ENCODE results near the gene KHK.

DNA sequence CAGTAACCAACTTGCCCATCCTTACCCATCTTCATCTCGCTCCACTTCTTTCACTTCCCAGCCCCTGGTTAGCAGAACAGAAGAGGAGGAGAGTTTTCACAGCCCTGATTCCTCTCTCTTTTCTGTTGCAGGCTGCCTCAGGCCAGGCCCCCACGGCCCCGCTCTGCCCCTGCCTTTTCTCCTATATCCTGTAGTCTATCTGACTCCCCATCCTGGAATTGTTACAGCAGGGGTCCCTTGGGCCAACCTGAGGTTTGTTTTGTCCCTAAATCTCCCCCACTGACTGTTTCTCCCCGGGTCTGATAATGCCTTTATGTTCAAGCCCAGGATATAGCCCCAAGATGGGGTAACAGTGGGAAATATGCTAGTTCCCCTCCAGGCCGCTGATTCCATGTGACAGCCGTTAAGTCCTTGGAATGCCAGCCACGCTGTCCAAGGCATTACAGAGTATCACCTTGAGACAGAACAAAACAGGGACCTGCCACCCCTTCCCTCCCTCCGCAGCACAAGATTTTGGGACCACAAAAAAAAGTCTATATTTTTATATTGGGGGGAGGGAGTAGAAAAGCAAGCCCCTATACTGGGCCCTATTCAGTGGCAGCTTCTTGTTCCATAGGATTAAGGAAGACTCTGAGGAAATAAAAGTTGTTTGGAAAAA lies 16.5 kb upstream of the KHK start:
- TF ChIP-seq, protein P1, sequence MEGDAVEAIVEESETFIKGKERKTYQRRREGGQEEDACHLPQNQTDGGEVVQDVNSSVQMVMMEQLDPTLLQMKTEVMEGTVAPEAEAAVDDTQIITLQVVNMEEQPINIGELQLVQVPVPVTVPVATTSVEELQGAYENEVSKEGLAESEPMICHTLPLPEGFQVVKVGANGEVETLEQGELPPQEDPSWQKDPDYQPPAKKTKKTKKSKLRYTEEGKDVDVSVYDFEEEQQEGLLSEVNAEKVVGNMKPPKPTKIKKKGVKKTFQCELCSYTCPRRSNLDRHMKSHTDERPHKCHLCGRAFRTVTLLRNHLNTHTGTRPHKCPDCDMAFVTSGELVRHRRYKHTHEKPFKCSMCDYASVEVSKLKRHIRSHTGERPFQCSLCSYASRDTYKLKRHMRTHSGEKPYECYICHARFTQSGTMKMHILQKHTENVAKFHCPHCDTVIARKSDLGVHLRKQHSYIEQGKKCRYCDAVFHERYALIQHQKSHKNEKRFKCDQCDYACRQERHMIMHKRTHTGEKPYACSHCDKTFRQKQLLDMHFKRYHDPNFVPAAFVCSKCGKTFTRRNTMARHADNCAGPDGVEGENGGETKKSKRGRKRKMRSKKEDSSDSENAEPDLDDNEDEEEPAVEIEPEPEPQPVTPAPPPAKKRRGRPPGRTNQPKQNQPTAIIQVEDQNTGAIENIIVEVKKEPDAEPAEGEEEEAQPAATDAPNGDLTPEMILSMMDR (IDR thresholded peaks at IDR 0.05) = no peak
- TF ChIP-seq POLR2AphosphoS2 (conservative IDR thresholded peaks at IDR 0.05; ENCODE audit: low read length) (no peak), POLR2A (IDR thresholded peaks at IDR 0.05; ENCODE audit: low read length) (no peak), RFX5 (IDR thresholded peaks at IDR 0.05) (no peak), KDM1A (IDR thresholded peaks at IDR 0.05; ENCODE audit: low read depth) (no peak), BHLHE40 (IDR thresholded peaks at IDR 0.05; ENCODE audit: low read depth, low read length) (no peak), CHD2 (IDR thresholded peaks at IDR 0.05; ENCODE audit: low read length, partially characterized antibody) (no peak), SMC3 (IDR thresholded peaks at IDR 0.05) (no peak)
- TF ChIP-seq, protein P2, sequence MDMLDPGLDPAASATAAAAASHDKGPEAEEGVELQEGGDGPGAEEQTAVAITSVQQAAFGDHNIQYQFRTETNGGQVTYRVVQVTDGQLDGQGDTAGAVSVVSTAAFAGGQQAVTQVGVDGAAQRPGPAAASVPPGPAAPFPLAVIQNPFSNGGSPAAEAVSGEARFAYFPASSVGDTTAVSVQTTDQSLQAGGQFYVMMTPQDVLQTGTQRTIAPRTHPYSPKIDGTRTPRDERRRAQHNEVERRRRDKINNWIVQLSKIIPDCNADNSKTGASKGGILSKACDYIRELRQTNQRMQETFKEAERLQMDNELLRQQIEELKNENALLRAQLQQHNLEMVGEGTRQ (IDR thresholded peaks at IDR 0.05) = no peak
- TF ChIP-seq, protein P3, sequence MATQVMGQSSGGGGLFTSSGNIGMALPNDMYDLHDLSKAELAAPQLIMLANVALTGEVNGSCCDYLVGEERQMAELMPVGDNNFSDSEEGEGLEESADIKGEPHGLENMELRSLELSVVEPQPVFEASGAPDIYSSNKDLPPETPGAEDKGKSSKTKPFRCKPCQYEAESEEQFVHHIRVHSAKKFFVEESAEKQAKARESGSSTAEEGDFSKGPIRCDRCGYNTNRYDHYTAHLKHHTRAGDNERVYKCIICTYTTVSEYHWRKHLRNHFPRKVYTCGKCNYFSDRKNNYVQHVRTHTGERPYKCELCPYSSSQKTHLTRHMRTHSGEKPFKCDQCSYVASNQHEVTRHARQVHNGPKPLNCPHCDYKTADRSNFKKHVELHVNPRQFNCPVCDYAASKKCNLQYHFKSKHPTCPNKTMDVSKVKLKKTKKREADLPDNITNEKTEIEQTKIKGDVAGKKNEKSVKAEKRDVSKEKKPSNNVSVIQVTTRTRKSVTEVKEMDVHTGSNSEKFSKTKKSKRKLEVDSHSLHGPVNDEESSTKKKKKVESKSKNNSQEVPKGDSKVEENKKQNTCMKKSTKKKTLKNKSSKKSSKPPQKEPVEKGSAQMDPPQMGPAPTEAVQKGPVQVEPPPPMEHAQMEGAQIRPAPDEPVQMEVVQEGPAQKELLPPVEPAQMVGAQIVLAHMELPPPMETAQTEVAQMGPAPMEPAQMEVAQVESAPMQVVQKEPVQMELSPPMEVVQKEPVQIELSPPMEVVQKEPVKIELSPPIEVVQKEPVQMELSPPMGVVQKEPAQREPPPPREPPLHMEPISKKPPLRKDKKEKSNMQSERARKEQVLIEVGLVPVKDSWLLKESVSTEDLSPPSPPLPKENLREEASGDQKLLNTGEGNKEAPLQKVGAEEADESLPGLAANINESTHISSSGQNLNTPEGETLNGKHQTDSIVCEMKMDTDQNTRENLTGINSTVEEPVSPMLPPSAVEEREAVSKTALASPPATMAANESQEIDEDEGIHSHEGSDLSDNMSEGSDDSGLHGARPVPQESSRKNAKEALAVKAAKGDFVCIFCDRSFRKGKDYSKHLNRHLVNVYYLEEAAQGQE (IDR thresholded peaks at IDR 0.05) = no peak

All from A549 (cell line).